ENCODE measurements around the gene TUBB4A.

GRCh38 chr19:6533000-6533328, 30.9 kb upstream of the TUBB4A start:
- TF ChIP-seq CTCF (IDR thresholded peaks at IDR 0.05) (no peak), ZFX (IDR thresholded peaks at IDR 0.05; ENCODE audit: borderline replicate concordance) (no peak)
